CD4-positive, alpha-beta T cell treated with Interleukin-17A for 4 hours (primary cell): ENCODE measurements around the gene APLF.
"Not testable (repeated sequence)": the region's sequence is repeated elsewhere in the genome, so short reads cannot be mapped to it uniquely, and the experiment has no call there.

Experiments
- DNase-seq: peaks from one replicate; pipeline ENCODE4 v3.0.0-alpha.2; 2020; ENCODE audit warnings: mixed read lengths

APLF gene

GRCh38 chr2:68441179-68441993 lies 26.0 kb upstream of the APLF start:
- peak; percentile 86 for DNase-seq

GRCh38 chr2:68441994-68442322 lies 25.4 kb upstream of the APLF start:
- DNase-seq, result no peak

GRCh38 chr2:68446425-68446824 lies 21.0 kb upstream of the APLF start:
- DNase-seq, result not testable (repeated sequence)

GRCh38 chr2:68447118-68447517 lies 20.3 kb upstream of the APLF start:
- no peak for DNase-seq

GRCh38 chr2:68448671-68449653 lies 18.4 kb upstream of the APLF start:
- DNase-seq, result no peak

- DNase-seq, result no peak
Measured at GRCh38 chr2:68452158-68452900, 15.1 kb upstream of the APLF start.

GRCh38 chr2:68453761-68454360 lies 13.5 kb upstream of the APLF start:
- DNase-seq, result no peak

- DNase-seq, result no peak
Measured at GRCh38 chr2:68454719-68455118, 12.7 kb upstream of the APLF start.

- DNase-seq, result no peak
Measured at GRCh38 chr2:68456198-68456597, 11.2 kb upstream of the APLF start.

- no peak for DNase-seq
Measured at GRCh38 chr2:68458981-68459380, 8.4 kb upstream of the APLF start.

GRCh38 chr2:68463287-68463877 lies 4.0 kb upstream of the APLF start:
- no peak for DNase-seq

- DNase-seq, result no peak
Measured at GRCh38 chr2:68464651-68465050, 2.7 kb upstream of the APLF start.

- DNase-seq, result peak; percentile 57
Measured at GRCh38 chr2:68465081-68465916, 2.1 kb upstream of the APLF start.

GRCh38 chr2:68466361-68466777 lies 1.0 kb upstream of the APLF start:
- peak; percentile 78 for DNase-seq

- no peak for DNase-seq
Measured at GRCh38 chr2:68466778-68467076, 658 bp upstream of the APLF start.

- DNase-seq, result no peak
Measured at GRCh38 chr2:68468801-68469200, 1.4 kb downstream of the APLF start.

- DNase-seq, result no peak
Measured at GRCh38 chr2:68469935-68470334, 2.5 kb downstream of the APLF start.

GRCh38 chr2:68471385-68471784 lies 4.0 kb downstream of the APLF start:
- DNase-seq, result no peak

- DNase-seq, result no peak
Measured at GRCh38 chr2:68472796-68473414, 5.5 kb downstream of the APLF start.

GRCh38 chr2:68475110-68475509 lies 7.7 kb downstream of the APLF start:
- no peak for DNase-seq

- DNase-seq, result no peak
Measured at GRCh38 chr2:68475576-68475975, 8.2 kb downstream of the APLF start.
